Measurements from ENCODE around the gene CLRN3. TPM values are rescaled to one million over a fixed set of nuclear protein-coding genes. Genes with fewer than 3 reads are reported as not detected.

The CLRN3 gene
- total RNA-seq, 2 donors from 2014 or later: not detected

DNA sequence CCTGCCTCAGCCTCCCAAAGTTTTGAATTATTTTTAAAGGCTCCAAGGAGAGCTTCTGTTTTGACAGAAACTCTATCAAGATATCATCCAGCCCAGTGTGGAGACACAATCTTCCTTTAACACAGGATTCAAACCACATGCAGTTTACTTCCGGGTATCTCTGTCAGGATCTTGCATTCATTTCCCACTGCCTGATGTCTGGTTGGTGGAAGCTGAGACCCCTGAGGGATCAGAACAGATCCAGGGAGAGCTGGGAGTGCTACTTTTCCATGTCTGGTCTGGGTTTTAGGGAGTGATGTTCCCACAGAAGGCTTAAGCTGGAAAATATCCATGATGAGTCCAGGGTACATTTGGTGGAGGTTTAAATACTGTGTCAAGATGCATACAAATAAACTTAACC is 30.9 kb upstream of the CLRN3 start:
- H3K27ac Mint-ChIP-seq: no peak overlapping the region
- Histone ChIP-seq H3K27me3 (ENCODE audit: control insufficient read depth, insufficient read depth, low read length, poor library complexity, severe bottlenecking) (no peaks in the 10 kb centered on the region), H3K36me3 (ENCODE audit: control insufficient read depth, insufficient read depth, low read length) (no peaks in the 10 kb centered on the region), H3K9me3 (ENCODE audit: control insufficient read depth, low read length) (no peaks in the 10 kb centered on the region), H3K4me1 (ENCODE audit: control insufficient read depth, insufficient read depth, low read length) (peaks cover 15% of the 10 kb centered on the region), H3K9ac (ENCODE audit: extremely low read depth, low read length, poor library complexity, severe bottlenecking) (no peak overlapping the region), H3K27ac (ENCODE audit: low read depth, low read length) (no peak overlapping the region), H3K4me3 (ENCODE audit: low read length) (no peak overlapping the region)
- TF ChIP-seq, protein P1, sequence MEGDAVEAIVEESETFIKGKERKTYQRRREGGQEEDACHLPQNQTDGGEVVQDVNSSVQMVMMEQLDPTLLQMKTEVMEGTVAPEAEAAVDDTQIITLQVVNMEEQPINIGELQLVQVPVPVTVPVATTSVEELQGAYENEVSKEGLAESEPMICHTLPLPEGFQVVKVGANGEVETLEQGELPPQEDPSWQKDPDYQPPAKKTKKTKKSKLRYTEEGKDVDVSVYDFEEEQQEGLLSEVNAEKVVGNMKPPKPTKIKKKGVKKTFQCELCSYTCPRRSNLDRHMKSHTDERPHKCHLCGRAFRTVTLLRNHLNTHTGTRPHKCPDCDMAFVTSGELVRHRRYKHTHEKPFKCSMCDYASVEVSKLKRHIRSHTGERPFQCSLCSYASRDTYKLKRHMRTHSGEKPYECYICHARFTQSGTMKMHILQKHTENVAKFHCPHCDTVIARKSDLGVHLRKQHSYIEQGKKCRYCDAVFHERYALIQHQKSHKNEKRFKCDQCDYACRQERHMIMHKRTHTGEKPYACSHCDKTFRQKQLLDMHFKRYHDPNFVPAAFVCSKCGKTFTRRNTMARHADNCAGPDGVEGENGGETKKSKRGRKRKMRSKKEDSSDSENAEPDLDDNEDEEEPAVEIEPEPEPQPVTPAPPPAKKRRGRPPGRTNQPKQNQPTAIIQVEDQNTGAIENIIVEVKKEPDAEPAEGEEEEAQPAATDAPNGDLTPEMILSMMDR (conservative IDR thresholded peaks at IDR 0.05): no peak
- no peak for DNase-seq
- H3K4me3 Mint-ChIP-seq: no peak overlapping the region
- peaks cover 17% of the 10 kb centered on the region for H3K27me3 Mint-ChIP-seq (ENCODE audit: insufficient read depth)
- H3K4me1 Mint-ChIP-seq: peaks cover 30% of the 10 kb centered on the region
- whole genome bisulfite sequencing, 2 experiments (ENCODE audit: insufficient coverage in 1 of 2, insufficient read length in 1 of 2): 95% methylated on average over 1 of the region's 1 CpG; no CpG with 5 or more reads in 1 of the 2 experiments
- H3K9me3 Mint-ChIP-seq: peaks cover 3% of the 10 kb centered on the region
- H3K36me3 Mint-ChIP-seq (ENCODE audit: low read depth): peaks cover 2% of the 10 kb centered on the region

DNA sequence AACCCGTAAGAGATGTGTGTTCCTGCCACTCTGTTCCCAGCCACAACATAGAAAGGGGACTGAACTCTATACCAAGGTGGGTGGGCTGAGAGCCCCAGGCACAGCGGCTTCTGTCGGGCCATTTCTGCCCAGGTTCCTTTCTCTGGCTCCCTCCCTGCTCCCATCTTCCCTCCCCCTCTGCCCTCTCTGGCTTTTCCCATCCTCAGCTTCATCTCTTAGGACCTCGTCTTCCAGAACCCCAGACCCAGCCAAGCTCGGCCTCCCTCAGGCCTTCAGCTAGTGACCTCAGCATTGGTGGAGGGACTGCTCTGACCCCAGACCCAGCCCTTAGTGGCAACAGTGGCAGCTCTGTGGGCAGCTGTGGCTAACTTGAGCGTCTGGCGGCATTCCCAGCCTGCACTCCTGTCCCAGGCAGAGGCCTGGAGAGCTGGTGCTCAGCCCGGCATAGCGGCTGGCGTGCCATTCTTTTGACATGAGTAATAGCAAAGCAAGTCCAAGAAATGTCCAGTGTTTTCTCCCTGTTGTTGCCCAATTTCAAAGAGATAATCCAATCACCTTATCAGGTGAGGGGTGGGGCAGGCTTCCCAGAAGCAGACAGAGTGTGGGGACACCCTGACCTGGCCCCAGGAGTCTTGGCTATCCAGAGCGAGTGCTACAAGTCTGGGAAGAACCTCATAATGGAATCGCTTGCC is 30.1 kb upstream of the CLRN3 start:
- WGBS, 2 experiments (ENCODE audit: insufficient coverage in 1 of 2, insufficient read length in 1 of 2): 92 to 98% methylated on average over 10 to 12 of the region's 12 CpGs
- no peak for DNase-seq

DNA sequence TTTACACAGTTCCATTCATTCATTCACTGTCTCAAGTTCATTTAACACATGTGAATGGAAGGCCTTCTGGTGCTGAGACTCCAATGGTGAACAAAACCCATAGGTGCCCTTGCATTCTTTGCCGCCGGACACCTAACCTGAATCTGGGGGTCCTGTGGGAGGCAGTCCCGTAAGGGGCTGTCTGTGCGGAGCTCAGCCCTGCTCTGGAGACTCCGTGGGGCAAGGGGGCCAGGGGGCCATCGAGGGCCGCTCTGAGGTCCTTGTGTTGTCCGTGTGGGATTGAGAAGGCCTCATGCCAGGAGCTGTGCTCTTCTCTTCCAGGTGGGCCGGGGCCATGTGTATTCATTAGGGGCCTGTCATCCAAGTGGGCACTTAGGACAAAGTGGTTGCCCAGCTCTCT is 29.5 kb upstream of the CLRN3 start:
- Histone ChIP-seq H3K9ac (ENCODE audit: extremely low read depth, low read length, poor library complexity, severe bottlenecking) (no peak overlapping the region), H3K36me3 (ENCODE audit: control insufficient read depth, insufficient read depth, low read length) (no peaks in the 10 kb centered on the region), H3K27me3 (ENCODE audit: control insufficient read depth, insufficient read depth, low read length, poor library complexity, severe bottlenecking) (no peaks in the 10 kb centered on the region), H3K4me1 (ENCODE audit: control insufficient read depth, insufficient read depth, low read length) (peaks cover 10% of the 10 kb centered on the region), H3K4me3 (ENCODE audit: low read length) (no peak overlapping the region), H3K27ac (ENCODE audit: low read depth, low read length) (no peak overlapping the region), H3K9me3 (ENCODE audit: control insufficient read depth, low read length) (no peaks in the 10 kb centered on the region)
- Mint-ChIP-seq H3K4me1 (peaks cover 16% of the 10 kb centered on the region), H3K9me3 (peaks cover 3% of the 10 kb centered on the region), H3K27ac (no peak overlapping the region), H3K36me3 (ENCODE audit: low read depth) (peaks cover 2% of the 10 kb centered on the region), H3K4me3 (no peak overlapping the region), H3K27me3 (ENCODE audit: insufficient read depth) (peaks cover 17% of the 10 kb centered on the region)
- no peak for DNase-seq
- TF ChIP-seq, protein P1 (conservative IDR thresholded peaks at IDR 0.05): no peak
- 92 to 97% methylated on average over 5 to 9 of the region's 9 CpGs for WGBS, 2 experiments (ENCODE audit: insufficient coverage in 1 of 2, insufficient read length in 1 of 2)

More for the DNA sequence above, 30.1 kb upstream of the CLRN3 start:
- peaks cover 17% of the 10 kb centered on the region for H3K27me3 Mint-ChIP-seq (ENCODE audit: insufficient read depth)
- no peak overlapping the region for H3K27ac ChIP-seq (ENCODE audit: low read depth, low read length)
- H3K27me3 ChIP-seq (ENCODE audit: control insufficient read depth, insufficient read depth, low read length, poor library complexity, severe bottlenecking): no peaks in the 10 kb centered on the region
- H3K4me3 Mint-ChIP-seq: no peak overlapping the region
- no peak overlapping the region for H3K4me3 ChIP-seq (ENCODE audit: low read length)
- no peaks in the 10 kb centered on the region for H3K9me3 ChIP-seq (ENCODE audit: control insufficient read depth, low read length)
- TF ChIP-seq, protein P1 (conservative IDR thresholded peaks at IDR 0.05): no peak
- peaks cover 22% of the 10 kb centered on the region for H3K4me1 Mint-ChIP-seq
- no peak overlapping the region for H3K9ac ChIP-seq (ENCODE audit: extremely low read depth, low read length, poor library complexity, severe bottlenecking)
- no peak overlapping the region for H3K27ac Mint-ChIP-seq
- peaks cover 10% of the 10 kb centered on the region for H3K4me1 ChIP-seq (ENCODE audit: control insufficient read depth, insufficient read depth, low read length)
- peaks cover 3% of the 10 kb centered on the region for H3K9me3 Mint-ChIP-seq
- no peaks in the 10 kb centered on the region for H3K36me3 ChIP-seq (ENCODE audit: control insufficient read depth, insufficient read depth, low read length)
- peaks cover 2% of the 10 kb centered on the region for H3K36me3 Mint-ChIP-seq (ENCODE audit: low read depth)
